GM19397 (cell line): ENCODE data around the gene HIKESHI.
"Not testable (repeated sequence)": the region's sequence is repeated elsewhere in the genome, so short reads cannot be mapped to it uniquely, and the experiment has no call there.

Experiments used
- ATAC-seq: cut with Tn5 transposase; IDR thresholded peaks from one replicate; pipeline ENCODE4 v1.9.1; 2021; ENCODE audit warnings: mild to moderate bottlenecking, moderate library complexity; ENCODE audit not compliant: unreplicated experiment

HIKESHI gene

GRCh38 chr11:86292912-86293616 is 9.0 kb upstream of the HIKESHI start:
- peak; percentile 58 for ATAC-seq

- no peak for ATAC-seq
Observed at GRCh38 chr11:86294026-86294425, 8.0 kb upstream of the HIKESHI start.

GRCh38 chr11:86301742-86302091 is 323 bp upstream of the HIKESHI start:
- ATAC-seq, result peak; percentile 11

GRCh38 chr11:86303257-86303656 is 1.2 kb downstream of the HIKESHI start:
- ATAC-seq, result no peak

GRCh38 chr11:86308710-86309109 is 6.7 kb downstream of the HIKESHI start:
- ATAC-seq, result not testable (repeated sequence)

GRCh38 chr11:86313793-86314192 is 11.8 kb downstream of the HIKESHI start:
- no peak for ATAC-seq

GRCh38 chr11:86314636-86315035 is 12.6 kb downstream of the HIKESHI start:
- ATAC-seq, result no peak

GRCh38 chr11:86335131-86335767 is 33.2 kb downstream of the HIKESHI start:
- ATAC-seq, result no peak

GRCh38 chr11:86337227-86337626 is 35.2 kb downstream of the HIKESHI start:
- no peak for ATAC-seq

GRCh38 chr11:86341382-86341781 is 39.3 kb downstream of the HIKESHI start:
- ATAC-seq, result no peak

GRCh38 chr11:86346513-86346912 is 44.5 kb downstream of the HIKESHI start:
- no peak for ATAC-seq

GRCh38 chr11:86355256-86355655 is 53.2 kb downstream of the HIKESHI start:
- no peak for ATAC-seq

- ATAC-seq, result not testable (repeated sequence)
Observed at GRCh38 chr11:86357412-86357811, 55.4 kb downstream of the HIKESHI start.

GRCh38 chr11:86358720-86359119 is 56.7 kb downstream of the HIKESHI start:
- ATAC-seq, result no peak

GRCh38 chr11:86360775-86361395 is 58.8 kb downstream of the HIKESHI start:
- ATAC-seq, result no peak

- ATAC-seq, result no peak
Observed at GRCh38 chr11:86363424-86363823, 61.4 kb downstream of the HIKESHI start.

- ATAC-seq, result no peak
Observed at GRCh38 chr11:86365546-86365945, 63.5 kb downstream of the HIKESHI start.

- ATAC-seq, result no peak
Observed at GRCh38 chr11:86369668-86370067, 67.6 kb downstream of the HIKESHI start.

GRCh38 chr11:86370171-86370570 is 68.1 kb downstream of the HIKESHI start:
- no peak for ATAC-seq

GRCh38 chr11:86370922-86371594 is 69.0 kb downstream of the HIKESHI start:
- no peak for ATAC-seq

- ATAC-seq, result no peak
Observed at GRCh38 chr11:86372041-86372440, 70.0 kb downstream of the HIKESHI start.

- no peak for ATAC-seq
Observed at GRCh38 chr11:86372586-86372985, 70.5 kb downstream of the HIKESHI start.
